ENCODE results near the gene AIFM3. TPM values are rescaled to one million over a fixed set of nuclear protein-coding genes. Genes with fewer than 3 reads are reported as not detected.

AIFM3 gene
- total and polyA plus RNA-seq, 2 of the 13 experiments (the other 11 are each of a cell fraction or from before 2014, with no cell fraction given), result 9.0 to 15.3 TPM

DNA sequence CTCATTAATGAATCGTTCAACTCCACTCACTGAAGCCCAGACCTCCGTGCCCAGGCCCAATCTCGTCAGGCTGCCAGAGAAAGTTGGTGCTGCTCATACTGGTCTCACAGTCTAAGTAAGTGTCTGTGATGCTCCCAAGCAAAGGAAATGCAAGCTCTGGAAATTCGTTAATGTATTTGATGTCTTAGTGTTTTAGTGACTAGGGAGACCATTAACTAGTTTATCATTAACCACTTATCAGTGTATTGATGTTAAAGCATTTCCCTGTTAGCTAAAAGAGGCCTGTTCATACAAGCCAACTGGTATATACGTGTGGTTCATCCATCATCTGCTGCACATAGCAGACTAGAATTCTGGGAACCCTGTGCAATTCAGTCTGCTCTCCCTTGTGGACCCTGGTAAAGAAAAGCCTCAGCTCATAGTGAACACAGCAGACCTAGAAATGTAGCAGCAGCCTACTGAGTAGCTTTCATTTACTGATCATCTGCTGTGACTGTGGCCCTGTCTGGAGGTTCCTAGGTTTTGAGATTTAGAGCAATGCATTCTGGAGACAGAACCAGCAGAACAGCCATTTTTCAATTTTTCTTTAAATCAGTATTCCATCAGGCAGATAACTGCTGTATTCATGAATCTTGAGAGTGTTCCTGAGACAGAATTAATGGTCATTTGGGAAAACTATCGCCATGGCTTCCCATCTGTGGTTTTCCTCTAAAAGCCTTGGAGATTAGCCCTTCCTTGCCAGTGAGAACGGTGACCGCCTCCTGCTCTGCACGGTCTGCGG, 15.7 kb upstream of the AIFM3 start (continued):
- TF ChIP-seq, protein P1, sequence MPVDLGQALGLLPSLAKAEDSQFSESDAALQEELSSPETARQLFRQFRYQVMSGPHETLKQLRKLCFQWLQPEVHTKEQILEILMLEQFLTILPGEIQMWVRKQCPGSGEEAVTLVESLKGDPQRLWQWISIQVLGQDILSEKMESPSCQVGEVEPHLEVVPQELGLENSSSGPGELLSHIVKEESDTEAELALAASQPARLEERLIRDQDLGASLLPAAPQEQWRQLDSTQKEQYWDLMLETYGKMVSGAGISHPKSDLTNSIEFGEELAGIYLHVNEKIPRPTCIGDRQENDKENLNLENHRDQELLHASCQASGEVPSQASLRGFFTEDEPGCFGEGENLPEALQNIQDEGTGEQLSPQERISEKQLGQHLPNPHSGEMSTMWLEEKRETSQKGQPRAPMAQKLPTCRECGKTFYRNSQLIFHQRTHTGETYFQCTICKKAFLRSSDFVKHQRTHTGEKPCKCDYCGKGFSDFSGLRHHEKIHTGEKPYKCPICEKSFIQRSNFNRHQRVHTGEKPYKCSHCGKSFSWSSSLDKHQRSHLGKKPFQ (CRISPR knock-in tag; IDR thresholded peaks at IDR 0.05; ENCODE audit: insufficient replicate concordance), result no peak
- no peak for TF ChIP-seq ZNF383 (CRISPR knock-in tag; IDR thresholded peaks at IDR 0.05; ENCODE audit: borderline replicate concordance)
- no peak for TF ChIP-seq ZNF737 (CRISPR knock-in tag; IDR thresholded peaks at IDR 0.05; ENCODE audit: borderline replicate concordance)
- TF ChIP-seq, protein P2, sequence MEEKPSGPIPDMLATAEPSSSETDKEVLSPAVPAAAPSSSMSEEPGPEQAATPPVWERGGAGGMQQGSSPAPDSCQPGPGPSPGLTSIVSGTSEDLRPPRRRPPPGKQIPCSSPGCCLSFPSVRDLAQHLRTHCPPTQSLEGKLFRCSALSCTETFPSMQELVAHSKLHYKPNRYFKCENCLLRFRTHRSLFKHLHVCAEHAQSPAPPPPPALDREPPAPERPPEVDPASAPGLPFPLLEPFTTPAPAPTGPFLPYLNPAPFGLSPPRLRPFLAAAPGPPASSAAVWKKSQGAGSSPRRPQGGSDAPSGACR (CRISPR knock-in tag; IDR thresholded peaks at IDR 0.05), result no peak
- no peak for TF ChIP-seq KAT7 (CRISPR knock-in tag; IDR thresholded peaks at IDR 0.05; ENCODE audit: borderline replicate concordance)
- TF ChIP-seq ZNF749 (CRISPR knock-in tag; IDR thresholded peaks at IDR 0.05; ENCODE audit: borderline replicate concordance), result no peak
- TF ChIP-seq, protein P3, sequence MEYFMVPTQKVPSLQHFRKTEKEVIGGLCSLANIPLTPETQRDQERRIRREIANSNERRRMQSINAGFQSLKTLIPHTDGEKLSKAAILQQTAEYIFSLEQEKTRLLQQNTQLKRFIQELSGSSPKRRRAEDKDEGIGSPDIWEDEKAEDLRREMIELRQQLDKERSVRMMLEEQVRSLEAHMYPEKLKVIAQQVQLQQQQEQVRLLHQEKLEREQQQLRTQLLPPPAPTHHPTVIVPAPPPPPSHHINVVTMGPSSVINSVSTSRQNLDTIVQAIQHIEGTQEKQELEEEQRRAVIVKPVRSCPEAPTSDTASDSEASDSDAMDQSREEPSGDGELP (IDR thresholded peaks at IDR 0.05; ENCODE audit: borderline replicate concordance, low read depth), result peak; percentile 32; the same call in 1 of the 2 replicates
- peak; percentile 23; the same call in 1 of the 2 replicates for TF ChIP-seq ZNF12 (CRISPR knock-in tag; IDR thresholded peaks at IDR 0.05)
- no peak for TF ChIP-seq ZNF232 (CRISPR knock-in tag; IDR thresholded peaks at IDR 0.05; ENCODE audit: borderline replicate concordance)
- TF ChIP-seq, protein P4, sequence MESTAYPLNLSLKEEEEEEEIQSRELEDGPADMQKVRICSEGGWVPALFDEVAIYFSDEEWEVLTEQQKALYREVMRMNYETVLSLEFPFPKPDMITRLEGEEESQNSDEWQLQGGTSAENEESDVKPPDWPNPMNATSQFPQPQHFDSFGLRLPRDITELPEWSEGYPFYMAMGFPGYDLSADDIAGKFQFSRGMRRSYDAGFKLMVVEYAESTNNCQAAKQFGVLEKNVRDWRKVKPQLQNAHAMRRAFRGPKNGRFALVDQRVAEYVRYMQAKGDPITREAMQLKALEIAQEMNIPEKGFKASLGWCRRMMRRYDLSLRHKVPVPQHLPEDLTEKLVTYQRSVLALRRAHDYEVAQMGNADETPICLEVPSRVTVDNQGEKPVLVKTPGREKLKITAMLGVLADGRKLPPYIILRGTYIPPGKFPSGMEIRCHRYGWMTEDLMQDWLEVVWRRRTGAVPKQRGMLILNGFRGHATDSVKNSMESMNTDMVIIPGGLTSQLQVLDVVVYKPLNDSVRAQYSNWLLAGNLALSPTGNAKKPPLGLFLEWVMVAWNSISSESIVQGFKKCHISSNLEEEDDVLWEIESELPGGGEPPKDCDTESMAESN (CRISPR knock-in tag; conservative IDR thresholded peaks at IDR 0.05), result no peak
- TF ChIP-seq ZNF678 (CRISPR knock-in tag; IDR thresholded peaks at IDR 0.05), result no peak
- TF ChIP-seq TP53 (CRISPR knock-in tag; conservative IDR thresholded peaks at IDR 0.05), result no peak; the same call in 1 of the 2 replicates
- TF ChIP-seq ZSCAN12 (CRISPR knock-in tag; IDR thresholded peaks at IDR 0.05), result no peak
- TF ChIP-seq ZNF546 (CRISPR knock-in tag; conservative IDR thresholded peaks at IDR 0.05), result no peak
- TF ChIP-seq ZNF33A (CRISPR knock-in tag; IDR thresholded peaks at IDR 0.05; ENCODE audit: borderline replicate concordance), result no peak
- TF ChIP-seq SPEN (CRISPR knock-in tag; IDR thresholded peaks at IDR 0.05; ENCODE audit: low read depth), result no peak; the same call in none of the 2 replicates
- no peak for TF ChIP-seq RFX5 (IDR thresholded peaks at IDR 0.05; ENCODE audit: low read depth, low read length)
- TF ChIP-seq ZNF354B (CRISPR knock-in tag; IDR thresholded peaks at IDR 0.05), result no peak
- no peak for TF ChIP-seq MAFG (CRISPR knock-in tag; IDR thresholded peaks at IDR 0.05)
- TF ChIP-seq TCF12 (IDR thresholded peaks at IDR 0.05), result no peak
- TF ChIP-seq TCF12 (CRISPR knock-in tag; IDR thresholded peaks at IDR 0.05), result no peak
- no peak for TF ChIP-seq ZMYM2 (CRISPR knock-in tag; IDR thresholded peaks at IDR 0.05)
- TF ChIP-seq RARA (CRISPR knock-in tag; IDR thresholded peaks at IDR 0.05), result 0 out of 2 replicates have a peak, but pooled peaks have one; percentile 33
- TF ChIP-seq FOXK1 (CRISPR knock-in tag; IDR thresholded peaks at IDR 0.05; ENCODE audit: borderline replicate concordance, low read depth), result no peak
- no peak for TF ChIP-seq KDM1A (CRISPR knock-in tag; IDR thresholded peaks at IDR 0.05)
- TF ChIP-seq PHF20 (CRISPR knock-in tag; IDR thresholded peaks at IDR 0.05), result no peak
- TF ChIP-seq ZNF777 (CRISPR knock-in tag; IDR thresholded peaks at IDR 0.05), result 0 out of 2 replicates have a peak, but pooled peaks have one; percentile 16
